Measurements from ENCODE around the gene RNF114.

DNA sequence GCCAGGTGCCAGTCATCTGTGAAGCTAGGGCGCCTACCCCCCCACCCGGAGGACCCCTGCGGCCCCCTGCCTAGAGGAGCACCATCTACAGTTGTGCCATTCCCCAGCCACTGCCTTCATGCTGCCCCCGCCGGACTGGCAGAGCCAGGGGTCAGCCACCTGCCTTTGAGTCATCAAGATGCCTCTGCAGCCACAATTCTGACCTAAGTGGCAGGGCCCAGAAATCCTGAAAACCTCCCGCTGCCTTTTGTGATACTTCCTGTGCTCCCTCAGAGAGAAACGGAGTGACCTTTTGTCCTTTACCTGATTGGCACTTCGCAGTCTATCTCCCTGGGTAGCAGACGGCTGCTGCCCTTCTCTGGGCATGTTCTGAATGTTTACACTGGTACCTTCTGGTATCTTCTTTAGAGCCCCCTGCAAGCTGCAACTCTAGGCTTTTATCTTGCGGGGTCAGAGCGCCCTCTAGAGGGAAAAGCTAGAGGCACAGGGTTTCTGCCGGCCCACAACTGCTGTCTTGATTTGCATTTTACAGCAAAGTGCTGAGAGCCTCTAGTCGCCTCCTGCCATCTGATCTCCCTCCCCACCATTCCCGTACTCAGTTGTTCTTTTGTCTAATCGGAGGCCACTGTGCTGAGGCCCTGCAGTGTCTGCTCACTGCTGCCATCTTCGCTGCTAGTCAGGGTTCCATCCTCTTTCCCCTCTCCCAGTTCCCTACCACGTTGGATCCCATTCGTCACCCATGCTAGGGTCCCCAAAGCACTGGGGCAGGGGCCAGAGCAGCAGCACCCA is 47.8 kb upstream of the RNF114 start:
- TF ChIP-seq GATA2 (IDR thresholded peaks at IDR 0.05; ENCODE audit: low read depth, low read length) (no peak), GATA3 (IDR thresholded peaks at IDR 0.05; ENCODE audit: low read depth, low read length) (no peak)

Data from SH-SY5Y (cell line).